HG03521 (cell line): ENCODE results near the gene ABCB6.
A peak's percentile ranks its signal among the peaks of the same experiment; 100 is the strongest.

Experiments used
- ATAC-seq: cut with Tn5 transposase; IDR thresholded peaks from one replicate; pipeline ENCODE4 v1.9.1; 2021; ENCODE audit warnings: mild to moderate bottlenecking, moderate library complexity; ENCODE audit not compliant: unreplicated experiment

ABCB6 gene

GRCh38 chr2:219197388-219197787 lies 21.4 kb downstream of the ABCB6 start:
- no peak for ATAC-seq

GRCh38 chr2:219186754-219187456 lies 31.9 kb downstream of the ABCB6 start:
- no peak for ATAC-seq

GRCh38 chr2:219184121-219184520 lies 34.6 kb downstream of the ABCB6 start:
- ATAC-seq, result no peak

GRCh38 chr2:219183151-219183772 lies 35.5 kb downstream of the ABCB6 start:
- ATAC-seq, result no peak

- ATAC-seq, result no peak
Measured at GRCh38 chr2:219182331-219183150, 36.2 kb downstream of the ABCB6 start.

GRCh38 chr2:219181531-219181930 lies 37.2 kb downstream of the ABCB6 start:
- ATAC-seq, result no peak

- ATAC-seq, result no peak
Measured at GRCh38 chr2:219180961-219181360, 37.8 kb downstream of the ABCB6 start.

- ATAC-seq, result no peak
Measured at GRCh38 chr2:219179601-219180465, 38.9 kb downstream of the ABCB6 start.

- ATAC-seq, result peak; percentile 19
Measured at GRCh38 chr2:219178377-219179175, 40.2 kb downstream of the ABCB6 start.

- ATAC-seq, result peak; percentile 40
Measured at GRCh38 chr2:219177552-219178376, 41.0 kb downstream of the ABCB6 start, which contains the start of gene RETREG2. Gene RETREG2 (plus strand): TSS chr2:219178275. CDS start chr2:219178353, 78 bp downstream.

- ATAC-seq, result peak; percentile 62
Measured at GRCh38 chr2:219176818-219177551, 41.8 kb downstream of the ABCB6 start, which contains the start of gene CNPPD1. Gene CNPPD1 (minus strand): TSS chr2:219176925. CDS start chr2:219176828, 97 bp downstream.

GRCh38 chr2:219175928-219176817 lies 42.6 kb downstream of the ABCB6 start:
- peak; percentile 10 for ATAC-seq

- ATAC-seq, result no peak
Measured at GRCh38 chr2:219175486-219175885, 43.3 kb downstream of the ABCB6 start.

- ATAC-seq, result no peak
Measured at GRCh38 chr2:219174801-219175200, 44.0 kb downstream of the ABCB6 start.

- ATAC-seq, result no peak
Measured at GRCh38 chr2:219174146-219174545, 44.6 kb downstream of the ABCB6 start.

GRCh38 chr2:219173176-219173575 lies 45.6 kb downstream of the ABCB6 start:
- ATAC-seq, result no peak
